Neural crest cell (in vitro differentiated cells): ENCODE results near the gene ABCA1. TPM values are rescaled to one million over a fixed set of nuclear protein-coding genes. Genes with fewer than 3 reads are reported as not detected.
A peak's percentile ranks its signal among the peaks of the same experiment; 100 is the strongest.
"Not testable (repeated sequence)": the region's sequence is repeated elsewhere in the genome, so short reads cannot be mapped to it uniquely, and the experiment has no call there.

Experiments used
- DNase-seq: peaks from one replicate; pipeline ENCODE4 v3.0.0; 2021; ENCODE audit warnings: low read depth, mixed read lengths, low spot score
- H3K27ac Mint-ChIP-seq: one replicate; pipeline ENCODE4 v1.8.0; 2021; ENCODE audit warnings: mild to moderate bottlenecking, mixed read lengths; ENCODE audit not compliant: unreplicated experiment
- H3K27me3 Mint-ChIP-seq: 2 replicates; pipeline ENCODE4 v1.8.0; 2021; ENCODE audit warnings: low read depth, mild to moderate bottlenecking, mixed read lengths
- H3K36me3 Mint-ChIP-seq: 2 replicates; pipeline ENCODE4 v1.8.0; 2021; ENCODE audit warnings: low read depth, mild to moderate bottlenecking, mixed read lengths
- H3K4me1 Mint-ChIP-seq: 2 replicates; pipeline ENCODE4 v1.8.0; 2021; ENCODE audit warnings: mixed read lengths
- H3K4me3 Mint-ChIP-seq: one replicate; pipeline ENCODE4 v1.8.0; 2021; ENCODE audit warnings: mild to moderate bottlenecking, mixed read lengths
- H3K9me3 Mint-ChIP-seq: 2 replicates; pipeline ENCODE4 v1.8.0; 2021; ENCODE audit warnings: mixed read lengths
- long read RNA-seq: library from polyadenylated mRNA; unstranded; transcript quantifications from one replicate; pipeline ENCODE4 v2.0.0, GENCODE V29; 2020
- total RNA-seq: library from RNA; stranded (reverse); gene quantifications from 2 replicates; pipeline ENCODE4 v1.2.1, GENCODE V29; 2021
- TF ChIP-seq, protein P1 (sequence below): fragments of 200-600 bp; sonication (generic); conservative IDR thresholded peaks from 2 replicates; pipeline ENCODE4 v1.5.0; 2021; ENCODE audit warnings: antibody characterized with exemption, mild to moderate bottlenecking

The ABCA1 gene, protein sequence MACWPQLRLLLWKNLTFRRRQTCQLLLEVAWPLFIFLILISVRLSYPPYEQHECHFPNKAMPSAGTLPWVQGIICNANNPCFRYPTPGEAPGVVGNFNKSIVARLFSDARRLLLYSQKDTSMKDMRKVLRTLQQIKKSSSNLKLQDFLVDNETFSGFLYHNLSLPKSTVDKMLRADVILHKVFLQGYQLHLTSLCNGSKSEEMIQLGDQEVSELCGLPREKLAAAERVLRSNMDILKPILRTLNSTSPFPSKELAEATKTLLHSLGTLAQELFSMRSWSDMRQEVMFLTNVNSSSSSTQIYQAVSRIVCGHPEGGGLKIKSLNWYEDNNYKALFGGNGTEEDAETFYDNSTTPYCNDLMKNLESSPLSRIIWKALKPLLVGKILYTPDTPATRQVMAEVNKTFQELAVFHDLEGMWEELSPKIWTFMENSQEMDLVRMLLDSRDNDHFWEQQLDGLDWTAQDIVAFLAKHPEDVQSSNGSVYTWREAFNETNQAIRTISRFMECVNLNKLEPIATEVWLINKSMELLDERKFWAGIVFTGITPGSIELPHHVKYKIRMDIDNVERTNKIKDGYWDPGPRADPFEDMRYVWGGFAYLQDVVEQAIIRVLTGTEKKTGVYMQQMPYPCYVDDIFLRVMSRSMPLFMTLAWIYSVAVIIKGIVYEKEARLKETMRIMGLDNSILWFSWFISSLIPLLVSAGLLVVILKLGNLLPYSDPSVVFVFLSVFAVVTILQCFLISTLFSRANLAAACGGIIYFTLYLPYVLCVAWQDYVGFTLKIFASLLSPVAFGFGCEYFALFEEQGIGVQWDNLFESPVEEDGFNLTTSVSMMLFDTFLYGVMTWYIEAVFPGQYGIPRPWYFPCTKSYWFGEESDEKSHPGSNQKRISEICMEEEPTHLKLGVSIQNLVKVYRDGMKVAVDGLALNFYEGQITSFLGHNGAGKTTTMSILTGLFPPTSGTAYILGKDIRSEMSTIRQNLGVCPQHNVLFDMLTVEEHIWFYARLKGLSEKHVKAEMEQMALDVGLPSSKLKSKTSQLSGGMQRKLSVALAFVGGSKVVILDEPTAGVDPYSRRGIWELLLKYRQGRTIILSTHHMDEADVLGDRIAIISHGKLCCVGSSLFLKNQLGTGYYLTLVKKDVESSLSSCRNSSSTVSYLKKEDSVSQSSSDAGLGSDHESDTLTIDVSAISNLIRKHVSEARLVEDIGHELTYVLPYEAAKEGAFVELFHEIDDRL (N-terminal part only)
- 6.5 and 6.8 TPM in 2 replicates for total RNA-seq
- long read RNA-seq, partial matches to known transcripts, result 1 of 3 reads
- long read RNA-seq, other reads (novel, unspliced or antisense), result 2 of 3 reads

DNA sequence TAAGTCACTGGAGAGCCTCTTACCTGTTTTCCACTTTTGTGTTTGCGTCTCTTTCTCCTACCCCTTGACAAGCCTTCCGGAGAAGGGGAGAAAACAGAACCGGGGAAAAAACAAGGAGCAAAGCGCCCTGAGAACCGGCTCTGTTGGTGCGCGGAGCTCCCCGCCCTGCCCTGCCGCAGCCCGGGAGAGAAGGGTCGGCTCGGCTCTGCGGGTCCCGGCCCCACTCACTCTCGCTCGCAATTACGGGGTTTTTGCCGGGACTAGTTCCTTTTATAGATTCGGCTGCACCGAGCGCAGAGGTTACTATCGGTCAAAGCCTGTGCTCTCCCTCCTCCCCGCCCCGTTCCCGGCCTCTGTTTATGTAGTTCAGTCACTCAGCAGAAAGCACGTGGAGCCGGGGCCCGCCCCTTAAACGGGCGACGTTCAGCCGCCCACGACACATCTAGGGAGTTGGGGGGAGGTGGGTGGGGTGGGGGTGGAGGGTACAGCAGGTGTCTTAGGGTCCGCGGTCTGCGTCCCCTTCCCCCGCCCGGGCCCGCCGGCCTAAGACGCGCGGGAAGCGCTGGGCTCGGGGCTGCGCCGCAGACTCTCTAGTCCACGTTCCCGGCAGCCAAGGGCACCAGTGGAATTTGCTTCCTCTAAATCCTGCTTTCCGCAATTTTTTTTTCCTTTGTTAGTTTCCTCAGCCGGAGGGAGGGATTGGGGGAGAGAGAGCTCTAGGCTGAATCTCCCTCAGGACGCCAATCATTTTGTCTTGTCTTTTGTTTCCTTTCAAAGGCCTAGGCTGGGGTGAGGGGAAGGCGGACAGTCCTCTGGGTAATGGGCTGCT is at the start of gene ABCA1:
Gene ABCA1 (minus strand): TSS at position 244 of the 829 bp plus-strand sequence. CDS start 24,476 bp downstream, outside the sequence.
- no peaks in the 10 kb centered on the region for H3K36me3 Mint-ChIP-seq
- H3K9me3 Mint-ChIP-seq, result no peaks in the 10 kb centered on the region
- TF ChIP-seq, protein P1, sequence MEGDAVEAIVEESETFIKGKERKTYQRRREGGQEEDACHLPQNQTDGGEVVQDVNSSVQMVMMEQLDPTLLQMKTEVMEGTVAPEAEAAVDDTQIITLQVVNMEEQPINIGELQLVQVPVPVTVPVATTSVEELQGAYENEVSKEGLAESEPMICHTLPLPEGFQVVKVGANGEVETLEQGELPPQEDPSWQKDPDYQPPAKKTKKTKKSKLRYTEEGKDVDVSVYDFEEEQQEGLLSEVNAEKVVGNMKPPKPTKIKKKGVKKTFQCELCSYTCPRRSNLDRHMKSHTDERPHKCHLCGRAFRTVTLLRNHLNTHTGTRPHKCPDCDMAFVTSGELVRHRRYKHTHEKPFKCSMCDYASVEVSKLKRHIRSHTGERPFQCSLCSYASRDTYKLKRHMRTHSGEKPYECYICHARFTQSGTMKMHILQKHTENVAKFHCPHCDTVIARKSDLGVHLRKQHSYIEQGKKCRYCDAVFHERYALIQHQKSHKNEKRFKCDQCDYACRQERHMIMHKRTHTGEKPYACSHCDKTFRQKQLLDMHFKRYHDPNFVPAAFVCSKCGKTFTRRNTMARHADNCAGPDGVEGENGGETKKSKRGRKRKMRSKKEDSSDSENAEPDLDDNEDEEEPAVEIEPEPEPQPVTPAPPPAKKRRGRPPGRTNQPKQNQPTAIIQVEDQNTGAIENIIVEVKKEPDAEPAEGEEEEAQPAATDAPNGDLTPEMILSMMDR, result no peak
- peak within 1 kb of the TSS; percentile 97 for H3K4me3 Mint-ChIP-seq
- peak within 1 kb of the TSS; percentile 94 for H3K27ac Mint-ChIP-seq
- peaks cover 11% of the 10 kb centered on the region for H3K27me3 Mint-ChIP-seq
- H3K4me1 Mint-ChIP-seq, result peaks cover 21% of the 10 kb centered on the region
- peak; percentile 74 for DNase-seq

DNA sequence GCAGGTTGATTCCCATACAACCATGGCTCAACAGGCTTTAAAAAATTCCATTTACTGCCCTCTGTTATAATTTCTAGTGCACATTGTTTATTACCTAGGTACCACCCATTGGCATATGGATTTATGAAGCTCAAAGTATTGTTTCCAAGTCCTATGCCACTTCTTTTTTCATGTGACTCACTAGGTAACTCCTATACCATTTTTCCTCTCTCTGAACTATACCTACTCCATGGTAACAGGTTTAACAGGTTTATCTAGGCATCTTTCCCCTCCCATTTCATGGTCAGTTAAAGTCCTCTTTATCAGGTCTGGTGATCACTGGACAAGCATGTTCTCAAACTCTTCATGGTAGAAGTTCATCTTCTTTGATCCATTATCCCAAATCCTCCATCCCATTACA is 49.6 kb upstream of the ABCA1 start:
- Mint-ChIP-seq H3K27ac (no peak overlapping the region), H3K4me1 (no peaks in the 10 kb centered on the region), H3K36me3 (no peaks in the 10 kb centered on the region), H3K4me3 (no peak overlapping the region), H3K27me3 (no peaks in the 10 kb centered on the region), H3K9me3 (no peaks in the 10 kb centered on the region)
- DNase-seq, result no peak
- TF ChIP-seq, protein P1, result no peak

DNA sequence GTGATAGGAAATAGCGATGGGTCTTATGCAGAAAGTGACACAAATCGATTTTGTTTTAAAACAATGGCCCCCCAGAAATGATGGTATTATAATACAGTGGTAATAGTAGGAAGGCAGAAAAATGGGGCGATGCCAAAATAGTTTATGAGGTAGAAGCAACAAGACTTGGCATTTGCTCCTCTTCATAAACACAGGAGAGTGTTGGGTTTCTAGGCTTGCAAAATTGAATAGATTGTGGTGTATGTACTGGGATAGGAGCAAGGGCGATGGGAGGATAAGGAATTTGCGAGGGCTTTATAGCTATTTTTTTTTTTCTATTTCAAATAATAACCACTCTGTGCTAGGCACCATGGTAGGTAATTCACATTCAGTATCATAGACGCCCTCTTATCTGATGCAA is 49.2 kb upstream of the ABCA1 start:
- TF ChIP-seq, protein P1, result no peak
- H3K36me3 Mint-ChIP-seq, result no peaks in the 10 kb centered on the region
- no peak overlapping the region for H3K27ac Mint-ChIP-seq

DNA sequence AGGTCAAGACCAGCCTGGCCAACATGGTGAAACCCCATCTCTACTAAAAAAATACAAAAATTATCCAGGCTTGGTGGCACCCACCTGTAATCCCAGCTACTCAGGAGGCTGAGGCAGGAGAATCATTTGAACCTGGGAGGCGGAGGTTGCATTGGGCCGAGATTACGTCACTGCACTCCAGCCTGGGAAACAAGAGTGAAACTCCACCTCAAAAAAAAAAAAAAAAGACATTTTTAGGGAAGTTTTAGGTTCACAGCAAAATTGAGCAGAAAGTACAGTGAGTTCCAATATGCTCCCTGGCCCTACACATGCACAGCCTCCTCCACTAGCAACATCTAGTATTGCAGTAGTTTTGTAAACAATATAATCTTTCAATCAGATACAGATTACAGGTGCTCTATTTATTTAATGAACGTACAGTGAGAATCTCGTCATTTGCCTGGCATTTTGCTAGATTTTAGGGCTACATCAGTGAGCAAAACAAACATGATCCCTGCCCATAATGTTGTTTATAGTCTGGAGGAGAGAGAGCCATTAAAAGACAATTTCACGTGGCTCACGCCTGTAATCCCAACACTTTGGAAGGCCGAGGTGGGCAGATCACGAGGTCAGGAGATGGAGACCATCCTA is 48.1 kb upstream of the ABCA1 start:
- H3K4me3 Mint-ChIP-seq, H3K36me3 Mint-ChIP-seq, H3K27ac Mint-ChIP-seq, H3K9me3 Mint-ChIP-seq, DNase-seq, H3K4me1 Mint-ChIP-seq, H3K27me3 Mint-ChIP-seq: not testable (repeated sequence)

More for the DNA sequence above, 49.2 kb upstream of the ABCA1 start:
- no peak for DNase-seq
- Mint-ChIP-seq H3K4me3 (no peak overlapping the region), H3K27me3 (no peaks in the 10 kb centered on the region), H3K4me1 (no peaks in the 10 kb centered on the region), H3K9me3 (no peaks in the 10 kb centered on the region)
